A549 (cell line): Measurements from ENCODE around the gene FCSK. TPM values are rescaled to one million over a fixed set of nuclear protein-coding genes. Genes with fewer than 3 reads are reported as not detected.

Experiments used
- ATAC-seq, 2 experiments: fragments of 200-7000 bp in 1 of 2; fragments of >200 bp in 1 of 2; cut with Nextera tagmentation in 1 of 2; cut with Tn5 transposase in 1 of 2; 3 replicates each; pipeline versions ENCODE4 v1.8.0 to v1.9.1; 2018 to 2020; ENCODE audit warnings: mild to moderate bottlenecking in 1 of 2, moderate library complexity in 1 of 2
- CTCF ChIA-PET: fragments of 300-600 bp; sonication (Branson Sonifier 250); formaldehyde crosslinking; extraction: SDS; loops from one replicate; lab custom pipeline; 2021; ENCODE audit warnings: antibody characterized with exemption, inconsistent platforms; lab: Yijun Ruan, JAX
- POLR2A ChIA-PET: fragments of 350-600 bp; formaldehyde crosslinking; extraction: SDS; loops from one replicate; lab custom pipeline; 2021; ENCODE audit warnings: antibody characterized with exemption, inconsistent platforms; lab: Yijun Ruan, JAX
- DNase-seq, 2 experiments: peaks; one replicate each; pipeline versions ENCODE4 v3.0.0 to v3.0.0-alpha.2; 2011 to 2016; ENCODE audit warnings: low read depth in 1 of 2, low spot score in 1 of 2
- FAIRE-seq: peaks from 2 replicates; lab custom pipeline; 2011; peaks lifted over from hg19 to GRCh38; lab: Jason Lieb, UNC
- H3K27ac ChIP-seq, 2 experiments: fragments of >200 bp; sonication (Bioruptor Twin); formaldehyde crosslinking; 3 replicates each; pipeline ENCODE4 v1.5.1; 2016 to 2017
- H3K4me1 ChIP-seq: fragments of >200 bp; sonication (Bioruptor Twin); formaldehyde crosslinking; 3 replicates; pipeline ENCODE4 v1.6.1; 2016
- H3K4me2 ChIP-seq: fragments of >200 bp; sonication (Bioruptor Twin); formaldehyde crosslinking; 3 replicates; pipeline ENCODE4 v1.6.1; 2016
- H3K4me3 ChIP-seq: fragments of >200 bp; sonication (Bioruptor Twin); formaldehyde crosslinking; 3 replicates; pipeline ENCODE4 v1.5.1; 2016
- H3K9me3 ChIP-seq: fragments of >200 bp; sonication (Bioruptor Twin); formaldehyde crosslinking; 3 replicates; pipeline ENCODE4 v1.6.1; 2016
- BHLHE40 ChIP-seq: IDR thresholded peaks from 2 replicates; pipeline ENCODE4 v1.6.1; 2012; ENCODE audit warnings: low read depth, low read length, inconsistent platforms
- CBX8 ChIP-seq: fragments of 200-600 bp; sonication (generic); IDR thresholded peaks from 2 replicates; pipeline ENCODE4 v1.6.1; 2016
- CHD2 ChIP-seq: fragments of 150-350 bp; IDR thresholded peaks from 2 replicates; pipeline ENCODE4 v1.6.1; 2014; ENCODE audit warnings: low read length; ENCODE audit not compliant: partially characterized antibody
- CHD4 ChIP-seq: fragments of 200-600 bp; sonication (generic); IDR thresholded peaks from 2 replicates; pipeline ENCODE4 v1.6.1; 2016; ENCODE audit warnings: antibody characterized with exemption, mild to moderate bottlenecking, borderline replicate concordance
- EHF ChIP-seq: fragments of 250-450 bp; sonication (Bioruptor Pico); IDR thresholded peaks from 2 replicates; pipeline ENCODE4 v1.5.0; 2020; ENCODE audit warnings: mild to moderate bottlenecking
- EHMT2 ChIP-seq: fragments of 200-600 bp; sonication (generic); IDR thresholded peaks from 2 replicates; pipeline ENCODE4 v1.6.1; 2016; ENCODE audit warnings: antibody characterized with exemption, low read depth, mild to moderate bottlenecking, moderate library complexity
- EP300 ChIP-seq, 2 experiments: fragments of >200 bp; sonication (Bioruptor Twin); formaldehyde crosslinking; IDR thresholded peaks; 2 replicates in 1 of 2; 3 replicates in 1 of 2; pipeline ENCODE4 v1.6.1; 2016 to 2017
- ESRRA ChIP-seq: fragments of 150-350 bp; IDR thresholded peaks from 2 replicates; pipeline ENCODE4 v1.6.1; 2014; ENCODE audit warnings: mild to moderate bottlenecking, low read length, borderline replicate concordance
- FOSL2 ChIP-seq, 2 experiments: fragments of 450-650 bp in 1 of 2; fragments of >200 bp in 1 of 2; sonication (Bioruptor Twin) in 1 of 2; formaldehyde crosslinking; IDR thresholded peaks; 2 replicates each; pipeline versions ENCODE4 v1.5.0 to v1.6.1; 2016 to 2020; ENCODE audit warnings: mild to moderate bottlenecking in 1 of 2, moderate library complexity in 1 of 2
- HOXA7 ChIP-seq: fragments of 250-450 bp; sonication (Bioruptor Pico); IDR thresholded peaks from 2 replicates; pipeline ENCODE4 v1.5.0; 2020; ENCODE audit warnings: mild to moderate bottlenecking, moderate library complexity
- HOXB5 ChIP-seq: fragments of 250-450 bp; sonication (Bioruptor Pico); IDR thresholded peaks from 2 replicates; pipeline ENCODE4 v1.5.0; 2020; ENCODE audit warnings: mild to moderate bottlenecking, moderate library complexity
- KDM5A ChIP-seq: fragments of 200-600 bp; sonication (generic); IDR thresholded peaks from 2 replicates; pipeline ENCODE4 v1.6.1; 2016; ENCODE audit warnings: antibody characterized with exemption, mild to moderate bottlenecking
- MAZ ChIP-seq: fragments of 150-350 bp; IDR thresholded peaks from 2 replicates; pipeline ENCODE4 v1.6.1; 2014; ENCODE audit warnings: antibody characterized with exemption, low read depth, low read length, borderline replicate concordance
- MYC ChIP-seq: IDR thresholded peaks from 2 replicates; pipeline ENCODE4 v1.6.1; 2012; ENCODE audit warnings: mild to moderate bottlenecking, inconsistent platforms, low read length, improper control_type of control experiment, borderline replicate concordance
- NFE2L2 ChIP-seq: fragments of 150-350 bp; conservative IDR thresholded peaks from 2 replicates; pipeline ENCODE4 v1.6.1; 2014; ENCODE audit warnings: low read length
- NPAS2 ChIP-seq: fragments of 250-450 bp; sonication (Bioruptor Pico); IDR thresholded peaks from 2 replicates; pipeline ENCODE4 v1.8.0; 2022; ENCODE audit warnings: mild to moderate bottlenecking, moderate library complexity, borderline replicate concordance
- POLR2AphosphoS2 ChIP-seq: conservative IDR thresholded peaks from 2 replicates; pipeline ENCODE4 v1.6.1; 2012; ENCODE audit warnings: low read length, improper control_type of control experiment, inconsistent platforms
- RCOR1 ChIP-seq: fragments of 150-350 bp; IDR thresholded peaks from 2 replicates; pipeline ENCODE4 v1.6.1; 2014; ENCODE audit warnings: antibody characterized with exemption, low read length, low read depth
- RFX5 ChIP-seq: fragments of 450-650 bp; IDR thresholded peaks from 2 replicates; pipeline ENCODE4 v1.7.1; 2014; ENCODE audit warnings: antibody characterized with exemption, mild to moderate bottlenecking, moderate library complexity
- SMC3 ChIP-seq: fragments of >200 bp; sonication (Bioruptor Twin); formaldehyde crosslinking; IDR thresholded peaks from 3 replicates; pipeline ENCODE4 v1.6.1; 2018; ENCODE audit warnings: inconsistent platforms
- SREBF2 ChIP-seq: fragments of 450-650 bp; IDR thresholded peaks from 2 replicates; pipeline ENCODE4 v1.6.1; 2014; ENCODE audit warnings: mild to moderate bottlenecking, moderate library complexity
- TP53 ChIP-seq: fragments of 250-450 bp; sonication (Bioruptor Pico); IDR thresholded peaks from 2 replicates; pipeline ENCODE4 v1.5.0; 2021; ENCODE audit warnings: mild to moderate bottlenecking, moderate library complexity
- ZFP36 ChIP-seq: fragments of 450-650 bp; IDR thresholded peaks from 2 replicates; pipeline ENCODE4 v1.6.1; 2014; ENCODE audit warnings: borderline replicate concordance; ENCODE audit not compliant: partially characterized antibody
- ZNF302 ChIP-seq: fragments of 250-450 bp; sonication (Bioruptor Pico); IDR thresholded peaks from 2 replicates; pipeline ENCODE4 v1.9.0; 2021; ENCODE audit warnings: inconsistent platforms, mild to moderate bottlenecking, moderate library complexity
- ZSCAN20 ChIP-seq: fragments of 250-450 bp; sonication (Bioruptor Pico); IDR thresholded peaks from 2 replicates; pipeline ENCODE4 v1.8.0; 2022; ENCODE audit warnings: mild to moderate bottlenecking, moderate library complexity
- WGBS: methylation state at CpG from one replicate; pipeline ENCODE4 v1.1.6; 2017; ENCODE audit errors: missing lambda C conversion rate; 5-methylcytosine and 5-hydroxymethylcytosine counted together
- polyA plus RNA-seq, 4 experiments: library from polyadenylated mRNA; depleted of rRNA in 3 of 4; stranded (reverse); fragments of >200 nt; fragmentation: RNase III in 1 of 4; extraction: RNeasy Plus Mini Kit Qiagen cat#74134 plus additional on column Dnase treatment in 1 of 4; gene quantifications; 2 replicates in 3 of 4; 3 replicates in 1 of 4; pipeline ENCODE4 v1.2.3, GENCODE V29; 2011 to 2017
- TF ChIP-seq, protein P1 (sequence below): fragments of >200 bp; sonication (Bioruptor Twin); formaldehyde crosslinking; IDR thresholded peaks from 2 replicates; pipeline ENCODE4 v1.6.1; 2016
- TF ChIP-seq, protein P2 (sequence below): IDR thresholded peaks from 2 replicates; pipeline ENCODE4 v1.6.1; 2012; ENCODE audit warnings: low read depth, borderline replicate concordance
- TF ChIP-seq, protein P3 (sequence below): fragments of 450-650 bp; IDR thresholded peaks from 2 replicates; pipeline ENCODE4 v1.6.1; 2014; ENCODE audit warnings: antibody characterized with exemption
- TF ChIP-seq, protein P4 (sequence below): IDR thresholded peaks from 2 replicates; pipeline ENCODE4 v1.6.1; 2012
- TF ChIP-seq, protein P5 (sequence below): fragments of 250-450 bp; sonication (Bioruptor Pico); IDR thresholded peaks from 2 replicates; pipeline ENCODE4 v1.5.0; 2020; ENCODE audit warnings: low read depth, mild to moderate bottlenecking, moderate library complexity
- TF ChIP-seq, protein P6 (sequence below): fragments of >200 bp; sonication (Bioruptor Twin); formaldehyde crosslinking; IDR thresholded peaks from 3 replicates; pipeline ENCODE4 v1.6.1; 2016

The FCSK gene
- polyA plus RNA-seq, 2 of the 4 experiments (the other 2 are of a cell fraction) = 5.7 to 6.8 TPM

DNA sequence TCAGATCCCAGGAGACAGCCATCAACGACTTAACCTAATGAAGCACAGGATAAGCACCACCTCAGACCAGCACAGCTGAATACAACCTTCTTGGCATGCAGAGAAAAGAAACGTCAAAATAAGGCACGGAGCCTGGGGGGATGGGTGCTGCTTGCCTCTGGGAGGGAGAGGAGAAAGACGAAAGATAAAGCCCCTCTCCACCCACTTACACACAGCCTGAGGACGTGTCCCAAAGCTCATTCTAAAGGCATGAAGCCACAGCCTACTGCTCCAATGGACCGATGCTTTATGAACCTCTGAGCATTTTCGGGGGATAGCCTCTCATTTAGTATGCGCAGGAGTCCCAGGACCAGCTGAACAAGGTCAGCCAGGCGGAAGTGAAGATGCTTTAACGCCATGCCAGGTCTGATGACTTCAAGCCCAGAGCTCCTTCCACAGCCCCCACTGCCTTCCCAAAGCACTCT lies 46.6 kb upstream of the FCSK start:
- CTCF ChIA-PET = interaction anchor here (0.9 to 2.2 kb wide), 5 partner anchors 10 to 20 kb away, joined by 3 to 5 read pairs (median 3); no protein-coding TSS in a partner anchor
- H3K27ac ChIP-seq = no peak overlapping the region
- POLR2A ChIA-PET = no interaction called here

DNA sequence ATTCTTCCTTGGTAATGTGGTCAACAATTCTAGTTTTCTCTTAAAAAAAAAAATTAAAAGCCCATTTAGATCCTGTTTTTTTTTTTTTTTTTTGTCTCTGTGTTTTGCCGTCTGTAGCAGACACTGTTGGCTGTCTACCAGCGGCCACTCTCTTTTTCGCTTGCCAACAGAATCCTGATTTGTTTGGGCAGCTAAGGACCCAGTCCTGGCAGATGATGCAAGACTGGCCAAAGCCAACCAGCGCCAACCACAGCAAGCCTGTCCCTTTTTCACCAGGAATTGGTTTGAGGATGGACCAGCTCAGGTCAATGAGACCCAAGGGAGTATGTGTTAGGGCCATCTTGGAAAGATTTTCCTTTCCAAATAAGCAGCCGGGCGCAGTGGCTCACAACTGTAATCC lies 43.7 kb upstream of the FCSK start:
- FAIRE-seq = no peak
- Histone ChIP-seq H3K4me1 (0 out of 3 replicates have a peak, but pooled peaks cover 6% of the 10 kb centered on the region), H3K4me3 (no peak overlapping the region), H3K9me3 (no peaks in the 10 kb centered on the region), H3K4me2 (no peak overlapping the region), H3K27ac (no peak overlapping the region)
- WGBS = 93% methylated on average over 6 of the region's 6 CpGs
- no peak for DNase-seq
- no peak for TF ChIP-seq SMC3
- TF ChIP-seq EHMT2 = no peak
- TF ChIP-seq NPAS2 (CRISPR knock-in tag) = no peak
- no peak for TF ChIP-seq SREBF2
- TF ChIP-seq EP300 (IDR thresholded peaks at IDR 0.05) = no peak
- TF ChIP-seq, protein P1, sequence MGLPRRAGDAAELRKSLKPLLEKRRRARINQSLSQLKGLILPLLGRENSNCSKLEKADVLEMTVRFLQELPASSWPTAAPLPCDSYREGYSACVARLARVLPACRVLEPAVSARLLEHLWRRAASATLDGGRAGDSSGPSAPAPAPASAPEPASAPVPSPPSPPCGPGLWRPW = no peak
- TF ChIP-seq, protein P2, sequence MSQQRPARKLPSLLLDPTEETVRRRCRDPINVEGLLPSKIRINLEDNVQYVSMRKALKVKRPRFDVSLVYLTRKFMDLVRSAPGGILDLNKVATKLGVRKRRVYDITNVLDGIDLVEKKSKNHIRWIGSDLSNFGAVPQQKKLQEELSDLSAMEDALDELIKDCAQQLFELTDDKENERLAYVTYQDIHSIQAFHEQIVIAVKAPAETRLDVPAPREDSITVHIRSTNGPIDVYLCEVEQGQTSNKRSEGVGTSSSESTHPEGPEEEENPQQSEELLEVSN = no peak
- no peak for TF ChIP-seq KDM5A
- TF ChIP-seq POLR2AphosphoS2 = no peak
- TF ChIP-seq CHD2 = no peak
- TF ChIP-seq, protein P3, sequence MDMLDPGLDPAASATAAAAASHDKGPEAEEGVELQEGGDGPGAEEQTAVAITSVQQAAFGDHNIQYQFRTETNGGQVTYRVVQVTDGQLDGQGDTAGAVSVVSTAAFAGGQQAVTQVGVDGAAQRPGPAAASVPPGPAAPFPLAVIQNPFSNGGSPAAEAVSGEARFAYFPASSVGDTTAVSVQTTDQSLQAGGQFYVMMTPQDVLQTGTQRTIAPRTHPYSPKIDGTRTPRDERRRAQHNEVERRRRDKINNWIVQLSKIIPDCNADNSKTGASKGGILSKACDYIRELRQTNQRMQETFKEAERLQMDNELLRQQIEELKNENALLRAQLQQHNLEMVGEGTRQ = no peak
- TF ChIP-seq, protein P4, sequence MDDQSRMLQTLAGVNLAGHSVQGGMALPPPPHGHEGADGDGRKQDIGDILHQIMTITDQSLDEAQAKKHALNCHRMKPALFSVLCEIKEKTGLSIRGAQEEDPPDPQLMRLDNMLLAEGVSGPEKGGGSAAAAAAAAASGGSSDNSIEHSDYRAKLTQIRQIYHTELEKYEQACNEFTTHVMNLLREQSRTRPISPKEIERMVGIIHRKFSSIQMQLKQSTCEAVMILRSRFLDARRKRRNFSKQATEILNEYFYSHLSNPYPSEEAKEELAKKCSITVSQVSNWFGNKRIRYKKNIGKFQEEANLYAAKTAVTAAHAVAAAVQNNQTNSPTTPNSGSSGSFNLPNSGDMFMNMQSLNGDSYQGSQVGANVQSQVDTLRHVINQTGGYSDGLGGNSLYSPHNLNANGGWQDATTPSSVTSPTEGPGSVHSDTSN = no peak
- no peak for TF ChIP-seq HOXB5
- no peak for TF ChIP-seq FOSL2 (IDR thresholded peaks at IDR 0.05)
- TF ChIP-seq FOSL2 (CRISPR knock-in tag; IDR thresholded peaks at IDR 0.05) = no peak
- no peak for TF ChIP-seq HOXA7 (CRISPR knock-in tag)
- TF ChIP-seq RFX5 = no peak
- TF ChIP-seq ESRRA = no peak
- TF ChIP-seq ZNF302 (CRISPR knock-in tag) = no peak
- TF ChIP-seq TP53 (CRISPR knock-in tag) = no peak
- ATAC-seq = no peak
- ChIA-PET POLR2A (interaction anchor here (0.6 to 0.7 kb wide), 2 partner anchors 9 to 17 kb away, joined by 5 read pairs; no protein-coding TSS in a partner anchor), CTCF (interaction anchor here (1.0 to 1.4 kb wide), 2 partner anchors 9 to 60 kb away, joined by 3 read pairs; no protein-coding TSS in a partner anchor)

More for the DNA sequence above, 46.6 kb upstream of the FCSK start:
- Histone ChIP-seq H3K4me1 (peaks cover 22% of the 10 kb centered on the region), H3K4me3 (no peak overlapping the region), H3K4me2 (no peak overlapping the region), H3K9me3 (no peaks in the 10 kb centered on the region)
- ATAC-seq = no peak
- no peak for DNase-seq
- 70% methylated on average over 10 of the region's 10 CpGs for WGBS
- TF ChIP-seq CHD2 (no peak), MYC (no peak), ZSCAN20 (CRISPR knock-in tag) (no peak)
- FAIRE-seq = no peak

DNA sequence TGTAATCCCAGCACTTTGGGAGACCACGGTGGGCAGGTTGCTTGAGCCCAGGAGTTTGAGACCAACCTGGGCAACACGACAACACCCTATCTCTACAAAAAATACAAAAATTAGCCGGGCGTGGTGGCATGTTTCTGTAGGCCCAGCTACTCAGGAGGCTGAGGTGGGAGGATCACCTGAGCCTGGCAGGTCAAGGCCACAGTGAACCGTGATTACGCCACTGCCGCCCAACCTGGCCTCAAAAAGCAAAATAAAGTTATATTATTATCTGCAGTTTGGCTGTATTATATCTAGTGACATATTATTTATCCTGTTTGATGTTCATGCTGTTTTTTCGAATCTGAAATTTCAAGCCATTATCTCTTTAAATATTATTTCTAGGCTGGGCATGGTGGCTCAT lies 42.0 kb upstream of the FCSK start:
- Histone ChIP-seq H3K9me3 (no peaks in the 10 kb centered on the region), H3K4me2 (no peak overlapping the region), H3K27ac (no peak overlapping the region), H3K4me1 (0 out of 3 replicates have a peak, but pooled peaks cover 9% of the 10 kb centered on the region), H3K4me3 (no peak overlapping the region)
- ChIA-PET CTCF (interaction anchor here (1.1 to 1.4 kb wide), 2 partner anchors 11 to 18 kb away, joined by 3 read pairs; no protein-coding TSS in a partner anchor), POLR2A (no interaction called here)
- WGBS = 90% methylated on average over 8 of the region's 8 CpGs
- FAIRE-seq (no peak), DNase-seq (no peak), ATAC-seq (no peak)
- TF ChIP-seq RCOR1 = no peak
- TF ChIP-seq BHLHE40 = no peak
- TF ChIP-seq, protein P5, sequence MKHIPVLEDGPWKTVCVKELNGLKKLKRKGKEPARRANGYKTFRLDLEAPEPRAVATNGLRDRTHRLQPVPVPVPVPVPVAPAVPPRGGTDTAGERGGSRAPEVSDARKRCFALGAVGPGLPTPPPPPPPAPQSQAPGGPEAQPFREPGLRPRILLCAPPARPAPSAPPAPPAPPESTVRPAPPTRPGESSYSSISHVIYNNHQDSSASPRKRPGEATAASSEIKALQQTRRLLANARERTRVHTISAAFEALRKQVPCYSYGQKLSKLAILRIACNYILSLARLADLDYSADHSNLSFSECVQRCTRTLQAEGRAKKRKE (CRISPR knock-in tag) = no peak
- TF ChIP-seq MAZ = no peak
- TF ChIP-seq CBX8 = no peak
- no peak for TF ChIP-seq EP300 (IDR thresholded peaks at IDR 0.05)
- no peak for TF ChIP-seq ZFP36
- TF ChIP-seq POLR2AphosphoS2 = no peak
- TF ChIP-seq CHD4 = no peak
- TF ChIP-seq, protein P6, sequence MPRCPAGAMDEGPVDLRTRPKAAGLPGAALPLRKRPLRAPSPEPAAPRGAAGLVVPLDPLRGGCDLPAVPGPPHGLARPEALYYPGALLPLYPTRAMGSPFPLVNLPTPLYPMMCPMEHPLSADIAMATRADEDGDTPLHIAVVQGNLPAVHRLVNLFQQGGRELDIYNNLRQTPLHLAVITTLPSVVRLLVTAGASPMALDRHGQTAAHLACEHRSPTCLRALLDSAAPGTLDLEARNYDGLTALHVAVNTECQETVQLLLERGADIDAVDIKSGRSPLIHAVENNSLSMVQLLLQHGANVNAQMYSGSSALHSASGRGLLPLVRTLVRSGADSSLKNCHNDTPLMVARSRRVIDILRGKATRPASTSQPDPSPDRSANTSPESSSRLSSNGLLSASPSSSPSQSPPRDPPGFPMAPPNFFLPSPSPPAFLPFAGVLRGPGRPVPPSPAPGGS = no peak
- no peak for TF ChIP-seq EHMT2
- no peak for TF ChIP-seq SREBF2
- no peak for TF ChIP-seq NFE2L2
- TF ChIP-seq EHF = no peak
